Measurements from ENCODE around the gene BCR. TPM values are rescaled to one million over a fixed set of nuclear protein-coding genes. Genes with fewer than 3 reads are reported as not detected.

BCR gene
- total RNA-seq, 1 donor from 2014 or later: 102 TPM

DNA sequence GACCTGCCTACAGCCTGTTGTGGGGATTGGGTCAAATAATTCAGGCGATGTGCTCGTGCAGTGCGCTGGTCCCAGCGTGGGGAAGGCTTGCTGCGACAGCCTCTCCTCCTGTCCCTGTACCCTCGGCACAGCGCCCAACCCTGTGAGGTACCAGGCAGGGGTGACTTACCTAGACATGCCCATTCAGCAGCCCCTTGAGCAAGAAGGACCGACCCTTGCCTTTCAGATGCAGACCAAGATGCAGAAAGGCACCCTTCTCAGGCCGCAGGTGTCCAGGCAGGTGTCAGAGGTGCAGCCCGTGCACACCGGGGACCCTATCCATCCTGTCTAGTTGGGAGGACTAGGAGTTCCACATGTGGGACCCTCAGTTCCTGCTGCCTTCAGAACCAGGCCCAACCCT, 102.7 kb downstream of the BCR start:
- H3K4me3 Mint-ChIP-seq (ENCODE audit: low read depth): no peak overlapping the region

GRCh38 chr22:23283591-23284503, 103.5 kb downstream of the BCR start:
- H3K27ac Mint-ChIP-seq: no peak overlapping the region

More for the DNA sequence above, 102.7 kb downstream of the BCR start:
- TF ChIP-seq, protein P1, sequence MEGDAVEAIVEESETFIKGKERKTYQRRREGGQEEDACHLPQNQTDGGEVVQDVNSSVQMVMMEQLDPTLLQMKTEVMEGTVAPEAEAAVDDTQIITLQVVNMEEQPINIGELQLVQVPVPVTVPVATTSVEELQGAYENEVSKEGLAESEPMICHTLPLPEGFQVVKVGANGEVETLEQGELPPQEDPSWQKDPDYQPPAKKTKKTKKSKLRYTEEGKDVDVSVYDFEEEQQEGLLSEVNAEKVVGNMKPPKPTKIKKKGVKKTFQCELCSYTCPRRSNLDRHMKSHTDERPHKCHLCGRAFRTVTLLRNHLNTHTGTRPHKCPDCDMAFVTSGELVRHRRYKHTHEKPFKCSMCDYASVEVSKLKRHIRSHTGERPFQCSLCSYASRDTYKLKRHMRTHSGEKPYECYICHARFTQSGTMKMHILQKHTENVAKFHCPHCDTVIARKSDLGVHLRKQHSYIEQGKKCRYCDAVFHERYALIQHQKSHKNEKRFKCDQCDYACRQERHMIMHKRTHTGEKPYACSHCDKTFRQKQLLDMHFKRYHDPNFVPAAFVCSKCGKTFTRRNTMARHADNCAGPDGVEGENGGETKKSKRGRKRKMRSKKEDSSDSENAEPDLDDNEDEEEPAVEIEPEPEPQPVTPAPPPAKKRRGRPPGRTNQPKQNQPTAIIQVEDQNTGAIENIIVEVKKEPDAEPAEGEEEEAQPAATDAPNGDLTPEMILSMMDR (IDR thresholded peaks at IDR 0.05; ENCODE audit: unreplicated experiment): no peak
- H3K27ac Mint-ChIP-seq: peak overlapping the region; percentile 20
- H3K36me3 Mint-ChIP-seq (ENCODE audit: insufficient read depth): peaks cover 5% of the 10 kb centered on the region
- no peaks in the 10 kb centered on the region for H3K4me1 Mint-ChIP-seq (ENCODE audit: low read depth)
- H3K27me3 Mint-ChIP-seq: no peaks in the 10 kb centered on the region
- DNase-seq (ENCODE audit: low spot score, unreplicated experiment): no peak
- H3K9me3 Mint-ChIP-seq (ENCODE audit: low read depth): no peaks in the 10 kb centered on the region

GRCh38 chr22:23284504-23285033, 104.3 kb downstream of the BCR start:
- Mint-ChIP-seq H3K4me3 (ENCODE audit: low read depth) (no peak overlapping the region), H3K9me3 (ENCODE audit: low read depth) (no peaks in the 10 kb centered on the region), H3K27ac (no peak overlapping the region), H3K27me3 (no peaks in the 10 kb centered on the region), H3K4me1 (ENCODE audit: low read depth) (no peaks in the 10 kb centered on the region), H3K36me3 (ENCODE audit: insufficient read depth) (peaks cover 5% of the 10 kb centered on the region)
- DNase-seq (ENCODE audit: low spot score, unreplicated experiment): no peak
- TF ChIP-seq, protein P1 (IDR thresholded peaks at IDR 0.05; ENCODE audit: unreplicated experiment): no peak

More at GRCh38 chr22:23283591-23284503, 103.5 kb downstream of the BCR start:
- H3K4me1 Mint-ChIP-seq (ENCODE audit: low read depth): no peaks in the 10 kb centered on the region
- H3K36me3 Mint-ChIP-seq (ENCODE audit: insufficient read depth): peaks cover 5% of the 10 kb centered on the region
- no peaks in the 10 kb centered on the region for H3K9me3 Mint-ChIP-seq (ENCODE audit: low read depth)
- DNase-seq (ENCODE audit: low spot score, unreplicated experiment): no peak
- no peaks in the 10 kb centered on the region for H3K27me3 Mint-ChIP-seq
- H3K4me3 Mint-ChIP-seq (ENCODE audit: low read depth): no peak overlapping the region
- TF ChIP-seq, protein P1 (IDR thresholded peaks at IDR 0.05; ENCODE audit: unreplicated experiment): no peak

DNA sequence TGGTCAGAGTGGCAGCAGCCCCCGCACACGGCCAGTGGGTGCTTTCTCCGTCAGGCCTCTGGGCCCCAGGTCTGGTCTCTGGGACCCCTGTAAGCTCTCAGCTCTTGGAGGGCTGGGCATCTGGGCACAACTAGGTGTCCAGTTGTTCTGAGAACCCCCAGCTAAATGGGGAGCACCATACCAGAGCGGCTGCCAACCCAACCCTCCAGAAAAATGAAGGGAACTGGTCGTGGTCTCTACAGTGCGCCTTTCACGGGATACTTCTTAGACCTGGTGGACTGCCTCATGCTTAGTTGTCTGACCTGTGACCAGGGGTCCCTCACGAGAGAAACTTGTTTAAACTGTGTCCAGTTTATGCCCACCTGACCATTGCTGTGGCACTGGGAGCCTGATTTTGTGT, 104.9 kb downstream of the BCR start:
- H3K9me3 Mint-ChIP-seq (ENCODE audit: low read depth): no peaks in the 10 kb centered on the region
- H3K4me3 Mint-ChIP-seq (ENCODE audit: low read depth): no peak overlapping the region
- H3K36me3 Mint-ChIP-seq (ENCODE audit: insufficient read depth): peaks cover 8% of the 10 kb centered on the region
- DNase-seq (ENCODE audit: low spot score, unreplicated experiment): no peak
- TF ChIP-seq, protein P1 (IDR thresholded peaks at IDR 0.05; ENCODE audit: unreplicated experiment): no peak
- H3K4me1 Mint-ChIP-seq (ENCODE audit: low read depth): peaks cover 4% of the 10 kb centered on the region
- no peak overlapping the region for H3K27ac Mint-ChIP-seq
- no peaks in the 10 kb centered on the region for H3K27me3 Mint-ChIP-seq

DNA sequence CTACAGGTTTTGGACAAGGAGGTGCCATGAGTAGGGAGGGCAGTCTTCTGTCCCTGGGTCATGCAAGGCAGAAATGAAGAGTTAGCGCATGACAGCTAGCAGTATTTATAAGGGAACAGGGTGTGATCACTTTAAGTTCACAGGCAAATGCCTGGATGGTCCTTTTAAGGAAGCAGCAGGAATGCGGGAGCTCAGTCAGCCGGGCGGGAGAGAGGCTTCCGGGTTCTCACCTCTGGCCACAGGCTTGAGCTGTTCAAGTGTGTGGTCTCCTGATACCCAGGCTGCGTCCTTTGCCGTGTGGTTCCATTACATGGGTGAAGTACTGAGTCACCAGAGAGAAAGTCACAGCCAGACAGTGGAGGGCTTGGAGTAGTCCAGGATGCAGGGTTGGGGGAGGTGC, 105.4 kb downstream of the BCR start:
- Mint-ChIP-seq H3K4me3 (ENCODE audit: low read depth) (no peak overlapping the region), H3K4me1 (ENCODE audit: low read depth) (peaks cover 6% of the 10 kb centered on the region), H3K9me3 (ENCODE audit: low read depth) (no peaks in the 10 kb centered on the region), H3K27me3 (no peaks in the 10 kb centered on the region), H3K36me3 (ENCODE audit: insufficient read depth) (peaks cover 9% of the 10 kb centered on the region), H3K27ac (peak overlapping the region; percentile 52)
- TF ChIP-seq, protein P1 (IDR thresholded peaks at IDR 0.05; ENCODE audit: unreplicated experiment): no peak
- DNase-seq (ENCODE audit: low spot score, unreplicated experiment): no peak
